Brain microvascular endothelial cell (primary cell): ENCODE measurements around the gene SEL1L.
A peak's percentile ranks its signal among the peaks of the same experiment; 100 is the strongest.

ENCODE experiments used
- DNase-seq: peaks from one replicate; pipeline ENCODE4 v3.0.0-alpha.2; 2020
- H3K27ac ChIP-seq: fragments of 250-450 bp; sonication (Bioruptor Pico); 2 replicates; pipeline ENCODE4 v1.5.1; 2020; ENCODE audit warnings: mild to moderate bottlenecking, moderate library complexity
- H3K27me3 ChIP-seq: fragments of 250-450 bp; sonication (Bioruptor Pico); replicated peaks from 2 replicates; pipeline ENCODE4 v1.5.1; 2020; ENCODE audit warnings: mild to moderate bottlenecking
- H3K36me3 ChIP-seq: fragments of 250-450 bp; sonication (Bioruptor Pico); replicated peaks from 2 replicates; pipeline ENCODE4 v1.5.1; 2020; ENCODE audit warnings: mild to moderate bottlenecking
- H3K4me3 ChIP-seq: 2 replicates; pipeline ENCODE4 v1.5.1; 2011; ENCODE audit warnings: low read depth, mild to moderate bottlenecking, control low read depth, low read length, moderate library complexity
- CTCF ChIP-seq: IDR thresholded peaks from 2 replicates; pipeline ENCODE4 v1.5.1; 2011; ENCODE audit warnings: low read depth, mild to moderate bottlenecking, moderate library complexity, low read length, control low read depth, inconsistent platforms; ENCODE audit errors: missing control alignments
- in situ Hi-C: cut with HindIII; loops from 2 replicates; pipeline ENCODE4 v1.10.0; 2017; ENCODE audit warnings: low sequenced_read_pairs, low pct_ligation_motif_present

Gene SEL1L

GRCh38 chr14:81533536-81534343, at the start of gene SEL1L:
TSS of gene SEL1L (minus strand) at chr14:81533853. CDS start at chr14:81533744, 109 bp downstream.
- H3K36me3 ChIP-seq = no peaks in the 10 kb centered on the region
- in situ Hi-C loops = no loop called here
- peak within 1 kb of the TSS; percentile 44 for H3K27ac ChIP-seq
- H3K27me3 ChIP-seq = no peaks in the 10 kb centered on the region
- peak; percentile 100 for DNase-seq
- H3K4me3 ChIP-seq = peak within 1 kb of the TSS; percentile 95
- no peak for TF ChIP-seq CTCF

GRCh38 chr14:81582420-81582819, 48.8 kb upstream of the SEL1L start:
- H3K4me3 ChIP-seq = no peak overlapping the region
- no peak for DNase-seq
- TF ChIP-seq CTCF = no peak
- in situ Hi-C loops = no loop called here
- H3K27me3 ChIP-seq = no peaks in the 10 kb centered on the region
- H3K36me3 ChIP-seq = no peaks in the 10 kb centered on the region
- H3K27ac ChIP-seq = no peak overlapping the region

- TF ChIP-seq CTCF = no peak
- in situ Hi-C loops = no loop called here
- Histone ChIP-seq H3K27ac (no peak overlapping the region), H3K36me3 (no peaks in the 10 kb centered on the region), H3K4me3 (no peak overlapping the region), H3K27me3 (no peaks in the 10 kb centered on the region)
- no peak for DNase-seq
Measured at GRCh38 chr14:81579115-81579514, 45.5 kb upstream of the SEL1L start.

GRCh38 chr14:81571437-81571836, 37.8 kb upstream of the SEL1L start:
- TF ChIP-seq CTCF = no peak
- Histone ChIP-seq H3K4me3 (no peak overlapping the region), H3K27ac (no peak overlapping the region), H3K27me3 (no peaks in the 10 kb centered on the region), H3K36me3 (no peaks in the 10 kb centered on the region)
- in situ Hi-C loops = no loop called here
- no peak for DNase-seq

GRCh38 chr14:81567302-81567701, 33.6 kb upstream of the SEL1L start:
- DNase-seq = peak; percentile 2
- no peak for TF ChIP-seq CTCF
- no peak overlapping the region for H3K27ac ChIP-seq
- in situ Hi-C loops = no loop called here
- H3K36me3 ChIP-seq = no peaks in the 10 kb centered on the region
- no peaks in the 10 kb centered on the region for H3K27me3 ChIP-seq
- no peak overlapping the region for H3K4me3 ChIP-seq
